ENCODE data around the gene FBXO8.

The FBXO8 gene

GRCh38 chr4:174255786-174256185 lies 27.7 kb downstream of the FBXO8 start:
- no peak overlapping the region for H3K4me3 ChIP-seq (ENCODE audit: low read depth in 1 of 2, low read length in 1 of 2)
- H3K4me1 ChIP-seq (ENCODE audit: control insufficient read depth in 1 of 2, insufficient read depth in 1 of 2, low read depth in 1 of 2, low read length in 1 of 2), result no peaks in the 10 kb centered on the region
- TF ChIP-seq CTCF (IDR thresholded peaks at IDR 0.05), result no peak
- no peaks in the 10 kb centered on the region for H3K9me3 ChIP-seq
- peaks cover 48% of the 10 kb centered on the region for H3K36me3 ChIP-seq
- H3K27ac ChIP-seq, result no peak overlapping the region
- H3K27me3 ChIP-seq, result no peaks in the 10 kb centered on the region

- H3K9me3 ChIP-seq, result no peaks in the 10 kb centered on the region
- no peak for TF ChIP-seq CTCF (IDR thresholded peaks at IDR 0.05)
- H3K4me3 ChIP-seq (ENCODE audit: low read depth in 1 of 2, low read length in 1 of 2), result no peak overlapping the region
- no peaks in the 10 kb centered on the region for H3K4me1 ChIP-seq (ENCODE audit: control insufficient read depth in 1 of 2, insufficient read depth in 1 of 2, low read depth in 1 of 2, low read length in 1 of 2)
- H3K36me3 ChIP-seq, result peaks cover 48% of the 10 kb centered on the region
- no peaks in the 10 kb centered on the region for H3K27me3 ChIP-seq
- no peak overlapping the region for H3K27ac ChIP-seq
These were observed 28.1 kb downstream of the FBXO8 start for GRCh38 chr4:174255374-174255773.

- no peaks in the 10 kb centered on the region for H3K9me3 ChIP-seq
- H3K27ac ChIP-seq, result no peak overlapping the region
- TF ChIP-seq CTCF (IDR thresholded peaks at IDR 0.05), result no peak
- H3K27me3 ChIP-seq, result no peaks in the 10 kb centered on the region
- peaks cover 48% of the 10 kb centered on the region for H3K36me3 ChIP-seq
- no peaks in the 10 kb centered on the region for H3K4me1 ChIP-seq (ENCODE audit: control insufficient read depth in 1 of 2, insufficient read depth in 1 of 2, low read depth in 1 of 2, low read length in 1 of 2)
- no peak overlapping the region for H3K4me3 ChIP-seq (ENCODE audit: low read depth in 1 of 2, low read length in 1 of 2)
These were observed 28.9 kb downstream of the FBXO8 start for GRCh38 chr4:174254613-174255012.

GRCh38 chr4:174252412-174252811 lies 31.1 kb downstream of the FBXO8 start:
- Histone ChIP-seq H3K27me3 (no peaks in the 10 kb centered on the region), H3K4me1 (ENCODE audit: control insufficient read depth in 1 of 2, insufficient read depth in 1 of 2, low read depth in 1 of 2, low read length in 1 of 2) (no peaks in the 10 kb centered on the region), H3K4me3 (ENCODE audit: low read depth in 1 of 2, low read length in 1 of 2) (no peak overlapping the region), H3K9me3 (no peaks in the 10 kb centered on the region), H3K27ac (no peak overlapping the region), H3K36me3 (peaks cover 29% of the 10 kb centered on the region)
- no peak for TF ChIP-seq CTCF (IDR thresholded peaks at IDR 0.05)

- Histone ChIP-seq H3K36me3 (no peaks in the 10 kb centered on the region), H3K9me3 (no peaks in the 10 kb centered on the region), H3K27me3 (no peaks in the 10 kb centered on the region), H3K4me3 (ENCODE audit: low read depth in 1 of 2, low read length in 1 of 2) (no peak overlapping the region), H3K27ac (no peak overlapping the region), H3K4me1 (ENCODE audit: control insufficient read depth in 1 of 2, insufficient read depth in 1 of 2, low read depth in 1 of 2, low read length in 1 of 2) (no peaks in the 10 kb centered on the region)
- no peak for TF ChIP-seq CTCF (IDR thresholded peaks at IDR 0.05)
These were observed 35.1 kb downstream of the FBXO8 start for GRCh38 chr4:174248407-174248806.

GRCh38 chr4:174245714-174246113 lies 37.8 kb downstream of the FBXO8 start:
- TF ChIP-seq CTCF (IDR thresholded peaks at IDR 0.05), result no peak
- Histone ChIP-seq H3K4me3 (ENCODE audit: low read depth in 1 of 2, low read length in 1 of 2) (no peak overlapping the region), H3K27ac (no peak overlapping the region), H3K4me1 (ENCODE audit: control insufficient read depth in 1 of 2, insufficient read depth in 1 of 2, low read depth in 1 of 2, low read length in 1 of 2) (no peaks in the 10 kb centered on the region), H3K36me3 (no peaks in the 10 kb centered on the region), H3K9me3 (no peaks in the 10 kb centered on the region), H3K27me3 (no peaks in the 10 kb centered on the region)

Data from neutrophil (primary cell).